GM08714 (cell line): ENCODE measurements around the gene PPIAL4G.
"Not testable (repeated sequence)": the region's sequence is repeated elsewhere in the genome, so short reads cannot be mapped to it uniquely, and the experiment has no call there.

ENCODE experiments used
- H3K4me3 ChIP-seq: fragments of 200-500 bp; sonication (Bioruptor generic); 2 replicates; pipeline ENCODE4 v1.5.1; 2014; ENCODE audit warnings: mild to moderate bottlenecking, low read length, inconsistent platforms

The PPIAL4G gene

DNA sequence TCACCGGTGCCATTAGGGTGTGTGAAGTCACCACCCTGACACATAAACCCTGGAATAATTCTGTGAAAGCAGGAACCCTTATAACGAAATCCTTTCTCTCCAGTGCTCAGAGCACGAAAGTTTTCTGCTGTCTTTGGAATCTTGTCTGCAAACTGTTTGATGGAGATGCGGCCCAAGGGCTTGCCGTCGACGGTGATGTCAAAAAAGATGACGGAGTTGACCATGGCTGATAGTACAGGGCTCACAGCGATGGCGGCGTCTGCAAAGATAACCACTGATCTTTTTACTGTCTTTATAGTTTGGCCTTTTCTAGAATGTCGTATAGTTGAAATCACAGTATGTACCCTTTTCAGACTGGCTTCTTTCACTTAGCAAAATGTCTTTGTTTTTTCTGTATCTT is at the start of gene PPIAL4G:
TSS of gene PPIAL4G (minus strand) at position 274 of the 400 bp plus-strand sequence. CDS start at position 224, 50 bp downstream.
- not testable (repeated sequence) for H3K4me3 ChIP-seq

DNA sequence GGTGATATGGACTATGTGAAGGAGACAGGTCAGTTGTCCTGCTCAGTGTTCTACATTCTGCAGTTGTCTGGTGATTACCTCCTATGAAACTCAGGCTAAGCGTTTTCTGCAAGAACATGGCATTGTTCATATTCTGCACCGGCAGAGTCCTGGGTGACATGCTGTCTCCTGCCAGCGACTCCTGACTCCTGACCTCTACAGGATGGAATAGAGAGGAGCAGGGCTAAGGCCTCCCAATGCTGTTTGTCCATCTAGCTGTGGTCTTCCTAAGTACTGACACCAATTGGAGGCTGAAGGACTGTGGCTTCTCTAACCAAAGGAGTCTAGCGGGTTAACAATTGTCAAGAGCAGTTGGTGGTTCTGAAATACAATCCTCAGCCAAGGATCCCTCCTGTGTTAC is 49.1 kb upstream of the PPIAL4G start:
- not testable (repeated sequence) for H3K4me3 ChIP-seq

DNA sequence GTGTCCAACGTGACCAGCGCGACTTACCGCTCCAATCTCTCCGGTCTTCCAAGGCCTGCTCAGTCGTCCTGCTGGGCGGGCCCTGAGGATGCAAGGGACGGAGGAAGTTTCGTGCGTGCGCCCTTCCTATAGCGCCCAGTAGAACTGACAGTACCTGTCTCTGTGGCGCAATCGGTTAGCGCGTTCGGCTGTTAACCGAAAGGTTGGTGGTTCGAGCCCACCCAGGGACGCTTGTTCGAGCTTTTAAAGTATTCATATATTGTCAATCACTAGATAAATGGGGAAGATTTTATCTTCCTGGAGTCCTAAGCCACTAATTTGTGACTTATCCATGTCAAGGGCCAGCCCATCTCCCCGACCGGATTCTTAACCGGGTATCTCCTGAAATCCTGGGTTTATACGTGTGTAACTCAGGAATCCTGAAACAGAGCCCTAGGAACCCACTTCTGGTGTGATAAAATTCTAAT is 46.0 kb upstream of the PPIAL4G start:
- H3K4me3 ChIP-seq = not testable (repeated sequence)

DNA sequence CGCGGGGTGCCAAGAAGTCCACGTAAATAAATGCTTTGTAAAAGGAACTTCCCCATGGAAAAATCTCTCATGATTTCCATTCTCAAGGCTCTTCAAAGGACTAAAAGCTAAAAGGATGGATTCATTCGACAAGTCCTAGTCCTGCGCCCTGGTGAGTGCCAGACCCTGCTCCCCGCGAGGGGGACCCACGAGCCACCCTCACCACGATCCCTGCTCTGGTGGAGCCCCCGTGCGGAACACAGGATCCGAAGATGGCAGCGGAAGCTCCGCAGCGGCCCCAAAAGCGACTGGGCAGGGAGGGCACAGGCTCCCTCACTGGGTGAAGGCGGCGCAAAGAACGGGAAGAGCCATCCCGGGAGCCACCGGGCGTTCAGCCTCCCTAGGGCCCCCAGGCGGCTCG is 45.5 kb upstream of the PPIAL4G start:
- not testable (repeated sequence) for H3K4me3 ChIP-seq

DNA sequence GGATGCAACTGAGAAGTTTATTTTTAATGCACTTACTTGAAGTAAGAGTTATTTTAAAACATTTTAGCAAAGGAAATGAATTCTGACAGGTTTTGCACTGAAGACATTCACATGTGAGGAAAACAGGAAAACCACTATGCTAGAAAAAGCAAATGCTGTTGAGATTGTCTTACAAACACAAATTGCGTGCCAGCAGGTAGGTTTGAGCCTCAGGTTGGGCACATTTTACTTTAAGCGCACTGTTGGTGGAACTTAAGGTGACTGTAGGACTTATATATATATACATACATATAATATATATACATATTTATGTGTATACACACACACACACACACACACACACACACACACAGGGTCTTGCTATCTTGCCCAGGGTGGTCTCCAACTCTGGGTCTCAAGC is 43.5 kb upstream of the PPIAL4G start:
- not testable (repeated sequence) for H3K4me3 ChIP-seq

DNA sequence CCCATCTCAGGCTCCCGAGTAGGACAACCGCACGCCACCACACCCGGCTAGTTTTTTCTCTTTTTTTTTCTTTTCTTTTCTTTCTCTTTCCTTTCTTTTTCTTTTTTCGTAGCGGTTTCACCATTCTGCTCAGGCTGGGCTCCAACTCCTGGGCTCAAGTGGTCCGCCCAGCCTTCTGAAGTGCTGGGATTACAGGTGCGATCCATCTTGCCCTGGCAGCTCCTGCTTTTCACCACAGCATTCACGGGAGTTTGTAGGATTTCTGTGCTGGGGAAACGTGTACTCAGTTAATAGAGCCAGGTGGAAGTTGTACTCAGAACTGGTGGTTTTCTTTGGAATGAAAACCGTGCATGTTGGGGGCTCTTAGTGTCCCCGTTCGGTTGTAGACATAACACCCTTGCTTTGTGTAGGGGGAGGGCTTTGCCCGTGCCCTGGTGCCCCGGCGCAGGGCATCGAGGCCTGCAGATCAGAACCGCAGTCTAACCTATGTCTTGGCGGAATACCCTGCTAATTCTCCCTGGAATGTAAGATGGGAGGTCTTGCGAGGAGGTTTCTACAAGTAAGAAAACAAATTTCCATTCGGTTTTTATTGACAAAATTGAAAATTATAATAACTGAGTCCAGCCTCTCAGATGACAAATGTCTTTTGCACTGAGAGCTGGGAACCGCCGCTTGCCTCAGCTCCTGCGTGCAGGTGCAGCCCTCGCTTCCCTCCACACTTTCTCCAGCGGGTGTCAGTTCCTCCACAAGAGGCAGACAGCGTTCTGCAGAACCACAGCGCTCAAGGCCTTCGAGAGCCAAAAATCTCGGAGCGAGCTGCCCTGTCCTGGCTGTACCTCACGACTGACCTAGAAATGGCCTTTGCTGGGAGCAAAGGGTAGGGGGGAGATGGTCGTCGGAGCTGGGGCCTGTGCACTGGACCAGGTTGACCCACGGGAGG is 40.4 kb upstream of the PPIAL4G start:
- not testable (repeated sequence) for H3K4me3 ChIP-seq

DNA sequence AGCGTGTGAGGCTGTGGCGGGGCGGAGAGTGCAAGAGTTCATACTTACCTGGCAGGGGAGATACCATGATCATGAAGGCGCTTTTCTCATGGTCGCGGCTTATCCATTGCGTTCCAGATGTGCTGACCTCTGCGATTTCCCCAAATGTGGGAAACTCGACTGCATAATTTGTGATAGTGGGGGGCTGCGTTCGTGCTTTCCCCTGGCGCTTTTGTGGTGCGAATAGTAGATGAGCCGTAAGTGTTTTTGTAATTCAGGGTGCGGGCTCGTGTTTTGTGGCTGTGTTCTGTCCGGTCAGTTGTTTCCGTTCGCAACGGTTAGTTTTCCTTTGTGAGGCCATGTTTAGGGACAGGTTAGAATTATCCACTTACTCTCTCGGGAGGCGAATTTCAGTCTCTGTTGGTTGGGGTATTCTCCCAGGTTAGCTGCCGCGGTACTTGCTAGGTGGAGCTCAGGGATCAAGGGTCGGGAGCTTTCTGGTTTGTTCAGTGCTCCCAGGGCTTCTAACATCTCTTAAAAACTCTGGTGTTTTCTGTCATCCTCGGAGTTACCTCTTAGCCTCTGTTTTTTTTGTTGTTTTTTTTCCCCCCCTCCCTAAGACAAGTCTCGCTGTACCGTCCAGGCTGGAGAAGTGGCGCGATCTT is 39.6 kb upstream of the PPIAL4G start:
- peak overlapping the region; percentile 43; the same call in 1 of the 2 replicates for H3K4me3 ChIP-seq

DNA sequence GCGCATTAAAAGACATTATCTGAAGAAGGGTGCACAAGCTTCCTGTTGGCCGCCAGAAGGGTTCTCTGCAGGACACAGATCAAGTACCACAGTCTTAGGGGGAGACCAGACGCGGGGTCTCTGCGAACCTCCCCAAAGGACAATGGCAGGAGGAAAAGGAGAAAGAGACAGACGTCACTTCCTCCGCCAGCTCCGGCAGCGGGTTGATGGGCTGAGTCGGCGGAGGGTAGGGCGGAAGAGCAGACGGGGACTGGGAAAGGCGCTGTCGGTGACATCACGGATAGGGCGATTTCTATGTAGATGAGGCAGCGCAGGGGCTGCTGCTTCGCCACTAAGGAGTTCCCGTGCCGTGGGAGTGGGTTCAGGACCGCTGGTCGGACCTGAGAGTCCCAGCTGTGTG is 39.0 kb upstream of the PPIAL4G start:
- H3K4me3 ChIP-seq = not testable (repeated sequence)

DNA sequence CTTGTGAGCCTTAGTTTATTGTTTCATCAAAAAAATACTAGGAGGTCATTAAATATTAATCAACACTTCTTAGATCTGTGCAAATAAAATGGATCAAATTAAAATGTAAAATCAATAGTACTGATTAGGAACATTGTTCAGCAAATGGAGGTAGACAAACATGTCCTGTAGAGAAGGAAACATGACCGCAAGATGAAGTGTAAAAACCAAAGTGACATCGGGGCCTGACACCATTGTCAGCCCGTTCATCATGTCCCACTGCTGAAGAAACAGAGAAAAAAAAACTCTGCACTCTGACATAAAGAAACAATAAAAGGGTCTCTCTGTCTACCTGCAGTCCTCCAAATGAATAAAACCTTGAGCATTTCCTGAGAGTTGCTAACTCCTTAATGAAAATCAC is 31.2 kb upstream of the PPIAL4G start:
- H3K4me3 ChIP-seq = not testable (repeated sequence)

DNA sequence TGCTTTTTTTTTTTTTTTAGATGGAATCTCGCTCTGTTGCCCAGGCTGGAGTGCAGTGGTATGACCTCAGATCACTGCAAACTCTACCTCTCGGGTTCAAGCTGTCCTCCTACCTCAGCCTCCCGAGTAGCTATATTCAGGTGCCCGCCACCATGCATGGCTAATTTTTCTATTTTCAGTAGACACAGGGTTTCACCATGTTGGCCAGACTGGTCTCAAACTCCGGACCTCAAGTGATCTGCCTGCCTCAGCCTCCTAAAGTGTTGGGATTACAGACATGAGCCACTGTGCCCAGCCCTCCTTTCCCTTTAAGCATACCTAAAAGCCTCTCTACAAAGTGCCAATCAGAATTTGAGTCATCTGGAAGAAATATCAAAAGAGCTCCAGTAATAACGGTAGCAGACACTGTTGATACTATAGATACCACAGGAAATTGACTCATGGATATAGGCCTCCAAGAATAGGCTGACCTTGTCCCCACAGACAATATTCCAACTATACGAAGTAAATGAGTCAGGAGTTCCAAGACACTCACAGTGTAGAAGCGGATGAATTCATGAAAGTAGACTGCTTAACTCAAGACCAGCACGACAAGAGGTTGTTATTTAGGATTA is 29.6 kb upstream of the PPIAL4G start:
- H3K4me3 ChIP-seq = not testable (repeated sequence)

DNA sequence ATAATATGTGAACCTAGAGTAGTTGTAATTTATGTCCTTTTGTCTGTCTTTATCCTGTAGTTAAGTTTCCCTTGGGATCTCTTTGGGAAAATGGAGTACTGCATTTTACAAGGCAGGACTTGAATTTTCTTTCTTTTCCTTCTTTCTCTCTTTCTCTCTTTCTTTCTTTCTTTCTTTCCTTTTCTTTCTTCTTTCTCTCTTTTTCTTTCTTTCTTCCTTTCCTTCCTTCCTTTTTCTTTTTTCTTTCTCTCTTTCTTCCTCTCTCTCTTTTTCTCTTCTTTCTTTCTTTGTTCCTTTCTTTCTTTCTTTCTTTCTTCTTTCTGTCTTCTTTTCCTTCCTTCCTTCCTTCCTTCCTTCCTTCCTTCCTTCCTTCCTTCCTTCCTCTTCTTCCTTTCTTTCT is 10.8 kb upstream of the PPIAL4G start:
- not testable (repeated sequence) for H3K4me3 ChIP-seq

DNA sequence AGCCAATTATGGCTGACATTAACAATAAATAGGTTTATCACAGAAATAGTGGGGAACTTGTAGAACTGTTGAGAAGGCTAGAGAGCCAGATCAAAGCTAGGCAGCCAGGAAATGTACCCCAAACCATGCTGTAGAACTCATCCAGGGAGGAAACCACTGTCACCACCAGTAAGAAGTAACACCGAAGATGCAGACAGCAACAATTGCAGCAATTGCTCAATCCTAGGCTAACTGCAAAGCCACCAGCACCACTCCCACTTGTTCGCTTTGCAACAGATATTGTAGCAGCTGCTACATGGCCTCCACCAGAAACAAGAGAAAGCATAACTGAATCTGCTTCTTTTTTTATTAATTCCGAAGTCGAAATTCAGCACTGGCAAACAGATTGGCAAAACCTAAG is 2.0 kb downstream of the PPIAL4G start:
- not testable (repeated sequence) for H3K4me3 ChIP-seq

DNA sequence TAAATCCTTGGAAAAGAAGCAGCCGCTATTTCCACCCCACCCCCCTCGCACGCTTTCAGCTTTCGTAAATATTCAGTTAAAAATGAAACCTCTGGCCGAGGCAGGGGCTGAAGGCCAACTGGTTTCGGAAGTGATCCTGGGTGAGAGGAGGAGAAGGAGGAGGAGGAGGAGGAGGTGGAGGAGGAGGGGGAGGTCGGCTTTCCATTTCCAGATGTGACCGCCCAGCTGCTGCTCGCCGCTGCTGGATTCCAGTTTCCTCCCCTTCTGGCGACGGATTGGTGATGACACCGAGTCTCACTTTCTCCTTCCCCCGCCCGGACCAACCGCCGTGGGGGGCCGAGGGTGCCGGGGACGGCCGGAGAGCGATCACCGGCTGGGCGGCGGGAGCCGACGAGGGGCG is 23.4 kb downstream of the PPIAL4G start:
- H3K4me3 ChIP-seq = peak overlapping the region; percentile 61; the same call in 1 of the 2 replicates

DNA sequence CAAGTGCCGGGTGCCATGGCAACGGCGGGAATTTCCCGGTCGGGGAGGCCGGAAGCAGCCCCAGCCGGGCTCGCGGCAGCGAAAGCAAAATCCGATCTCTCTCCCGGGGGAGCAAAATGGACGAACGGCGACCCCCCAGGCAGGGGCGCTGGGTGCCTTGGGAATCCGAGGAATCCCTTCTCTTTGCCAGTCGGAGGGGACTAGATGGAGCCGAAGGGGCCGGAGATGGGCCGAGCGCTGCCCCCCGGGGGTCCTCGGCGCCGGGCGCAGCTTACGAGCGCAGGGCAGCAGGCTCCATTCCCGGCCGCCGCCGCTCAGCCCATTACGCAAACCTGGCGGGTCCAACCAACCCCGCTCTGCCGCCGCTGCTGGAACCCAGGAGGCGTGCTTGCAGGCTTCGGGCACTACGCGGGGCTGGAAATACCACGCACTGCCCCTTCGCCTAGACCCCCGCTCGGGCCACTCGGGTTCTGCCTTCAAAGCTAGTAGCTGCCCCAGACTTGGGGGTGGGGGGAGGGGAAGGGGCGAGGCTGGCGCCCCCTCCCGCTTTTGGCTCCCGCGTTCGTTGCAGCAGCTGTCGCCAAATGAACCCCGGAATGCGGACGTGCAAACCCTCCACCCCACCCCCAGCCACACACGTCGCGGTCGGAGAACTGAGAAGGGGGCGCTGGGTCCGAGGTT is 24.1 kb downstream of the PPIAL4G start:
- peak overlapping the region; percentile 61 for H3K4me3 ChIP-seq

DNA sequence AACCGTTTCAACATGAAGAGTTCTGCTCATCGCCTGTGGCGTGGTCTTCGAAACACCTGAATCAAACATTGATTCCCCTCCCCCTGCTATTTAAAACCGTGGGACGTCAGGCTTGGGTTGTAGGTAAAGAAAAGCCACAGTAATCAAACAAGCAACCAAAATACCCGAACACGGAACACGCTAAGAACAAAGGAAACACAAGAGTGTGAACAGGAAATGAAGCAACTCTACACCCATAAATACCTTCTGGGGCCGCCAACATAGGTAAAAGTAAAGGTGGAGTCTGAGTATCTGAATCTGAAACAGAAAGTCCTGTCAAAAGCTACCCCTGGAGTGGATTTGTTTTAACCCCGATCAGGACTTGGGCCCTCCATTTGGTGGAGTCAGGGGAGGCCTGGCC is 24.7 kb downstream of the PPIAL4G start:
- peak overlapping the region; percentile 51; the same call in 1 of the 2 replicates for H3K4me3 ChIP-seq

DNA sequence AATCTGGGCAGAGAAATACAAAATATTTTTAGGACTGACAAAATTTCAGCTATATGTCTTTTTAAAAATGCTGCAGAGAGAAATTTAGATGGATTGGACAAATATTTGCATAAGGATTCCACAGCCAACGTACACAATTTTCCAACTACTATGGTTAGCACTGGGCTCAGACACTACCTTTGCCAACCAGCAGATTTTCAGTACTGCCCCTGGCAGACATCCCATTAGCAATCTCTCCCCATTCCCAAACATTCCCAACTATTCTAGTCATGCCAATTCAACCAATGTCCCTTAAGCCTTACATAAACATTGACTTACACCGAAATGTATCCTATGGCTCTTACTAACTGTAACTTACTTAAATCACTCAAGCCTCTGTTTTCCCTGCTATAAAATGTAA is 30.3 kb downstream of the PPIAL4G start:
- not testable (repeated sequence) for H3K4me3 ChIP-seq

DNA sequence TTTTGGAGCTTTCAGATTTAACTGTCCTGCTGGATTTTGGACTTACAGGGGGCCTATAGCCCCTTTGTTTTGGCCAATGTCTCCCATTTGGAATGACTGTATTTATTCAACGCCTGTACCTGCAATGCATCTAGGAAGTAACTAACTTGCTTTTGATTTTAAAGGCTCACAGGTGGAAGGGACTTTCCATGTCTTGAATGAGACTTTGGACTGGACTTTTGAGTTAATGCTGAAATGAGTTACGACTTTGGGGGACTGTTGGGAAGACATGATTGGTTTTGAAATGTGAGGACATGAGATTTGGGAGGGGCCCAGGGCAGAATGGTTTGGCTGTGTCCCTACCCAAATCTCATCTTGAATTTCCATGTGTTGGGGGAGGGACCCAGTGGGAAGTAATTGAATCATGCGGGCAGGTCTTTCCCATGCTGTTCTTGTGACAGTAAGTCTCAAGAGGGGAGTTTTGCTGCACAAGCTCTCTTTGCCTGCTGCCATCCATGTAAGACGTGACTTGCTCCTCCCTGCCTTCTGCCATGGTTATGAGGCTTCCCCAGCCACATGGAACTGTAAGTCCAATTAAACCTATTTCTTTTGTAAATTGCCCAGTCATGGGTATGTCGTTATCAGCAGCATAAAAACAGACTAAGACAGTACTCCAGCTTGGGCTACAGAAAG is 43.3 kb downstream of the PPIAL4G start:
- not testable (repeated sequence) for H3K4me3 ChIP-seq
